H1 (cell line): ENCODE measurements around the gene STX11. TPM values are rescaled to one million over a fixed set of nuclear protein-coding genes. Genes with fewer than 3 reads are reported as not detected.

Experiments used
- CTCF ChIA-PET: fragments of 300-600 bp; sonication (Branson Sonifier 250); formaldehyde crosslinking; loops from one replicate; lab custom pipeline; 2021; ENCODE audit not compliant: partially characterized antibody; lab: Charles Lee
- POLR2A ChIA-PET: fragments of 300-600 bp; sonication (Branson Sonifier 250); formaldehyde crosslinking; loops from one replicate; lab custom pipeline; 2021; ENCODE audit warnings: inconsistent platforms; ENCODE audit not compliant: partially characterized antibody; lab: Charles Lee
- DNase-seq, 2 experiments: peaks; one replicate each; pipeline versions ENCODE4 v3.0.0 to v3.0.0-alpha.2; 2010 to 2022; ENCODE audit warnings: low spot score in 2 of 2, low read depth in 1 of 2, mixed read lengths in 1 of 2
- FAIRE-seq: peaks from 2 replicates; lab custom pipeline; 2011; peaks lifted over from hg19 to GRCh38; lab: Jason Lieb, UNC
- H2AFZ ChIP-seq: 2 replicates; pipeline ENCODE4 v1.8.1; 2012; ENCODE audit warnings: low read length, inconsistent platforms
- H2AK5ac ChIP-seq: 2 replicates; pipeline ENCODE4 v1.6.1; 2013; ENCODE audit warnings: low read depth, low read length
- H2BK120ac ChIP-seq: replicated peaks from 2 replicates; pipeline ENCODE3; 2013; ENCODE audit warnings: low read depth, low read length, inconsistent platforms
- H2BK12ac ChIP-seq: 2 replicates; pipeline ENCODE4 v1.6.1; 2013; ENCODE audit warnings: low read depth, low read length
- H2BK15ac ChIP-seq: 2 replicates; pipeline ENCODE4 v1.6.1; 2013; ENCODE audit warnings: low read length
- H2BK20ac ChIP-seq: 2 replicates; pipeline ENCODE4 v1.6.1; 2013; ENCODE audit warnings: low read length
- H2BK5ac ChIP-seq: 2 replicates; pipeline ENCODE4 v1.6.1; 2013; ENCODE audit warnings: low read depth, low read length
- H3K14ac ChIP-seq: 2 replicates; pipeline ENCODE4 v1.6.1; 2013; ENCODE audit warnings: inconsistent platforms; ENCODE audit not compliant: insufficient read length
- H3K18ac ChIP-seq: 2 replicates; pipeline ENCODE4 v1.6.1; 2013; ENCODE audit warnings: low read length; ENCODE audit errors: extremely low read depth
- H3K23ac ChIP-seq: 2 replicates; pipeline ENCODE4 v1.6.1; 2013; ENCODE audit warnings: inconsistent platforms; ENCODE audit not compliant: insufficient read length
- H3K23me2 ChIP-seq: 2 replicates; pipeline ENCODE4 v1.6.1; 2013; ENCODE audit warnings: low read depth, low read length
- H3K27ac ChIP-seq: 2 replicates; pipeline ENCODE4 v1.6.1; 2011; ENCODE audit warnings: low read depth, low read length, inconsistent platforms
- H3K27me3 ChIP-seq, 4 experiments: replicated peaks in 1 of 4; 1 replicate in 1 of 4; 2 replicates in 3 of 4; pipeline versions ENCODE4 v1.6.1 to v1.8.1; 2011 to 2013; ENCODE audit warnings: low read length in 3 of 4, mild to moderate bottlenecking in 3 of 4, inconsistent platforms in 2 of 4, mixed read lengths in 2 of 4, moderate library complexity in 1 of 4; ENCODE audit not compliant: control insufficient read depth in 3 of 4, insufficient read depth in 3 of 4; ENCODE audit errors: extremely low read depth in 1 of 4
- H3K36me3 ChIP-seq, 4 experiments: 2 replicates each; pipeline versions ENCODE4 v1.6.1 to v1.8.1; 2011 to 2013; ENCODE audit warnings: mild to moderate bottlenecking in 4 of 4, low read length in 3 of 4, moderate library complexity in 2 of 4, control low read depth in 1 of 4, inconsistent platforms in 1 of 4; ENCODE audit not compliant: insufficient read depth in 4 of 4, control insufficient read depth in 2 of 4
- H3K4ac ChIP-seq: replicated peaks from 2 replicates; pipeline ENCODE3; 2013; ENCODE audit warnings: low read length, low read depth, mixed read lengths, inconsistent platforms; ENCODE audit not compliant: insufficient read length
- H3K4me1 ChIP-seq, 4 experiments: replicated peaks in 1 of 4; 1 replicate in 1 of 4; 2 replicates in 3 of 4; pipeline versions ENCODE4 v1.6.1 to v1.8.1; 2011 to 2013; ENCODE audit warnings: low read length in 3 of 4, inconsistent platforms in 2 of 4, mixed read lengths in 1 of 4; ENCODE audit not compliant: insufficient read depth in 4 of 4, control insufficient read depth in 3 of 4
- H3K4me2 ChIP-seq, 2 experiments: 2 replicates each; pipeline versions ENCODE4 v1.6.1 to v1.8.1; 2011 to 2013; ENCODE audit warnings: low read depth in 2 of 2, low read length in 2 of 2, control low read depth in 1 of 2, inconsistent platforms in 1 of 2, mild to moderate bottlenecking in 1 of 2; ENCODE audit not compliant: insufficient read depth in 1 of 2
- H3K4me3 ChIP-seq, 4 experiments: fragments of 200-600, 300-600 bp in 1 of 4; sonication (generic), shearing (Covaris generic), sonication (Bioruptor Twin) in 1 of 4; 2 replicates each; pipeline versions ENCODE4 v1.5.1 to v1.8.1; 2011 to 2016; ENCODE audit warnings: low read length in 4 of 4, low read depth in 3 of 4, control low read depth in 2 of 4, inconsistent platforms in 2 of 4, mild to moderate bottlenecking in 2 of 4, mixed read lengths in 1 of 4, moderate library complexity in 1 of 4; ENCODE audit not compliant: insufficient read depth in 2 of 4; ENCODE audit errors: extremely low read depth in 1 of 4
- H3K56ac ChIP-seq: replicated peaks from 2 replicates; pipeline ENCODE3; 2013; ENCODE audit warnings: low read depth, mild to moderate bottlenecking, mixed read lengths, low read length, inconsistent platforms; ENCODE audit not compliant: insufficient read length
- H3K79me1 ChIP-seq: 2 replicates; pipeline ENCODE4 v1.6.1; 2013; ENCODE audit warnings: low read depth, low read length, control low read depth
- H3K79me2 ChIP-seq, 2 experiments: 2 replicates each; pipeline versions ENCODE4 v1.6.1 to v1.8.1; 2012 to 2013; ENCODE audit warnings: low read length in 2 of 2, mild to moderate bottlenecking in 2 of 2, inconsistent platforms in 1 of 2; ENCODE audit not compliant: insufficient read depth in 2 of 2, control insufficient read depth in 1 of 2
- H3K9ac ChIP-seq, 4 experiments: replicated peaks in 1 of 4; 1 replicate in 1 of 4; 2 replicates in 3 of 4; pipeline versions ENCODE4 v1.6.1 to v1.8.1; 2011 to 2013; ENCODE audit warnings: low read depth in 3 of 4, low read length in 3 of 4, control low read depth in 2 of 4, mild to moderate bottlenecking in 2 of 4, moderate library complexity in 2 of 4, inconsistent platforms in 1 of 4; ENCODE audit errors: extremely low read depth in 1 of 4
- H3K9me3 ChIP-seq, 2 experiments: 2 replicates each; pipeline versions ENCODE4 v1.6.1 to v1.8.1; 2012 to 2013; ENCODE audit warnings: mild to moderate bottlenecking in 2 of 2, moderate library complexity in 2 of 2, control low read depth in 1 of 2, inconsistent platforms in 1 of 2, low read depth in 1 of 2, low read length in 1 of 2, mixed read lengths in 1 of 2; ENCODE audit not compliant: insufficient read depth in 2 of 2
- H4K20me1 ChIP-seq, 2 experiments: replicated peaks in 1 of 2; 2 replicates each; pipeline versions ENCODE3 to v1.8.1; 2011 to 2013; ENCODE audit warnings: inconsistent platforms in 2 of 2, low read length in 2 of 2, mild to moderate bottlenecking in 1 of 2; ENCODE audit not compliant: insufficient read depth in 2 of 2, control insufficient read depth in 1 of 2
- H4K5ac ChIP-seq: 2 replicates; pipeline ENCODE4 v1.6.1; 2013; ENCODE audit warnings: low read length, low read depth, mixed read lengths, inconsistent platforms; ENCODE audit not compliant: insufficient read length
- H4K8ac ChIP-seq: 2 replicates; pipeline ENCODE4 v1.8.0; 2013; ENCODE audit warnings: mild to moderate bottlenecking, moderate library complexity, low read length, inconsistent platforms; ENCODE audit not compliant: insufficient read depth; ENCODE audit errors: extremely low read depth
- H4K91ac ChIP-seq: replicated peaks from 2 replicates; pipeline ENCODE3; 2013; ENCODE audit warnings: low read length, mixed read lengths, inconsistent platforms; ENCODE audit not compliant: insufficient read length
- ASH2L ChIP-seq: fragments of 200-600, 300-600 bp; sonication (generic); IDR thresholded peaks from one replicate; pipeline ENCODE4 v1.7.1; 2017; ENCODE audit warnings: low read length
- BCL11A ChIP-seq, 2 experiments: IDR thresholded peaks; one replicate each; pipeline ENCODE4 v1.6.1; 2011; ENCODE audit warnings: low read depth in 2 of 2, low read length in 2 of 2, mild to moderate bottlenecking in 2 of 2
- CEBPB ChIP-seq: IDR thresholded peaks from 2 replicates; pipeline ENCODE4 v1.6.1; 2012; ENCODE audit warnings: low read depth, low read length
- CREB1 ChIP-seq: IDR thresholded peaks from 2 replicates; pipeline ENCODE4 v1.6.1; 2012; ENCODE audit warnings: inconsistent platforms
- EGR1 ChIP-seq: IDR thresholded peaks from 2 replicates; pipeline ENCODE4 v1.6.1; 2011; ENCODE audit warnings: low read depth, low read length, borderline replicate concordance
- FOSL1 ChIP-seq: IDR thresholded peaks from 2 replicates; pipeline ENCODE4 v1.6.1; 2011; ENCODE audit warnings: mild to moderate bottlenecking, low read depth, low read length, moderate library complexity; ENCODE audit not compliant: insufficient read depth
- KDM5A ChIP-seq: fragments of 200-600 bp; IDR thresholded peaks from 2 replicates; pipeline ENCODE4 v1.7.1; 2012; ENCODE audit warnings: mild to moderate bottlenecking, low read length, inconsistent platforms, mixed read lengths
- MAFK ChIP-seq: IDR thresholded peaks from 2 replicates; pipeline ENCODE4 v1.6.1; 2012; ENCODE audit warnings: low read depth, mild to moderate bottlenecking, improper control_type of control experiment, low read length
- NANOG ChIP-seq: IDR thresholded peaks from 2 replicates; pipeline ENCODE4 v1.6.1; 2011; ENCODE audit warnings: low read length, low read depth, mild to moderate bottlenecking, inconsistent platforms; ENCODE audit not compliant: insufficient read depth, poor library complexity, severe bottlenecking
- PHF8 ChIP-seq: fragments of 200-600 bp; sonication (generic); conservative IDR thresholded peaks from 2 replicates; pipeline ENCODE4 v1.7.1; 2012; ENCODE audit warnings: low read depth, mild to moderate bottlenecking, inconsistent platforms, low read length, moderate library complexity
- POU5F1 ChIP-seq: IDR thresholded peaks from 2 replicates; pipeline ENCODE4 v1.6.1; 2011; ENCODE audit warnings: low read depth, mild to moderate bottlenecking, low read length, moderate library complexity
- RFX5 ChIP-seq: IDR thresholded peaks from 2 replicates; pipeline ENCODE4 v1.6.1; 2011; ENCODE audit warnings: low read depth, low read length, improper control_type of control experiment, borderline replicate concordance
- SIRT6 ChIP-seq: IDR thresholded peaks from one replicate; pipeline ENCODE4 v1.7.1; 2012; ENCODE audit warnings: low read length, inconsistent platforms
- SP4 ChIP-seq: IDR thresholded peaks from 2 replicates; pipeline ENCODE4 v1.6.1; 2012; ENCODE audit warnings: low read length, inconsistent platforms
- WGBS, 2 experiments: shearing (Covaris generic) in 1 of 2; methylation state at CpG; one replicate each; pipeline versions ENCODE4 v1.1.6 to v1.1.7; 2013 to 2015; ENCODE audit warnings: low lambda C conversion rate in 2 of 2, mixed read lengths in 2 of 2, inconsistent platforms in 1 of 2, low coverage in 1 of 2, missing lambda C conversion rate in 1 of 2; ENCODE audit not compliant: insufficient replicate concordance in 2 of 2, insufficient coverage in 1 of 2, insufficient read length in 1 of 2; ENCODE audit errors: extremely low coverage in 1 of 2, missing lambda C conversion rate in 1 of 2; 5-methylcytosine and 5-hydroxymethylcytosine counted together
- polyA plus RNA-seq, 7 experiments: library from polyadenylated mRNA; depleted of rRNA in 3 of 7; stranded (reverse) in 5 of 7; unstranded in 2 of 7; fragments of >200 nt in 5 of 7; fragments of 200-250 nt in 2 of 7; gene quantifications; 1 replicate in 5 of 7; 2 replicates in 1 of 7; 4 replicates in 1 of 7; pipeline versions ENCODE4 v1.2.1 to v1.2.3, GENCODE V29; 2011 to 2013; ENCODE audit warnings: missing spikeins in 2 of 7, mixed read lengths in 2 of 7
- total RNA-seq: library from RNA; stranded (reverse); fragmentation: NEBNext Ultra II Directional; extraction: Animal tissue kit (Norgen Biotek cat#: 25700); gene quantifications from 2 replicates; pipeline ENCODE4 v1.2.1, GENCODE V29; 2021

The STX11 gene
- total and polyA plus RNA-seq, 2 of the 8 experiments (the other 6 are each of a cell fraction or from before 2014, with no cell fraction given) = 0.15 to 0.34 TPM

- H3K4ac ChIP-seq = no peak overlapping the region
- no peak for DNase-seq
- CTCF ChIA-PET = interaction anchor here (0.6 to 3.7 kb wide), 23 partner anchors 8 to 262 kb away, joined by 3 to 33 read pairs (median 4); partner anchors contain the start of gene UTRN
- POLR2A ChIA-PET = interaction anchor here (1.5 kb wide), 1 partner anchor 66 kb away, joined by 4 read pairs; the partner anchor contains the start of gene UTRN
- no peak overlapping the region for H3K23ac ChIP-seq
- H4K91ac ChIP-seq = no peak overlapping the region
- H2BK20ac ChIP-seq = no peak overlapping the region
- no peak overlapping the region for H2BK120ac ChIP-seq
- no peak overlapping the region for H3K4me2 ChIP-seq
- H3K4me1 ChIP-seq = peaks cover 2 to 6% (median 5%) of the 10 kb centered on the region in 4 experiments; a peak in 6 of 7 replicates
- no peaks in the 10 kb centered on the region for H4K20me1 ChIP-seq
- H3K56ac ChIP-seq = no peak overlapping the region
- H2BK5ac ChIP-seq = no peak overlapping the region
- H3K4me3 ChIP-seq = no peak overlapping the region
- no peak overlapping the region for H4K8ac ChIP-seq
- H2BK12ac ChIP-seq = no peak overlapping the region; the same call in 1 of the 2 replicates
- WGBS, 2 experiments = 91% methylated on average over 5 of the region's 5 CpGs; no CpG with 5 or more reads in 1 of the 2 experiments
- no peaks in the 10 kb centered on the region for H3K79me2 ChIP-seq
- no peak overlapping the region for H3K27ac ChIP-seq
- no peak for FAIRE-seq
- H2AFZ ChIP-seq = no peak overlapping the region
- peaks cover 4% of the 10 kb centered on the region for H3K23me2 ChIP-seq
- H2BK15ac ChIP-seq = no peak overlapping the region
- H3K9ac ChIP-seq = no peak overlapping the region
- H3K79me1 ChIP-seq = no peaks in the 10 kb centered on the region
- H4K5ac ChIP-seq = no peak overlapping the region
- H3K14ac ChIP-seq = no peak overlapping the region
- H3K27me3 ChIP-seq = no peaks in the 10 kb centered on the region
- H3K18ac ChIP-seq = no peak overlapping the region
- H3K36me3 ChIP-seq = no peaks in the 10 kb centered on the region
- H2AK5ac ChIP-seq = no peak overlapping the region
- no peaks in the 10 kb centered on the region for H3K9me3 ChIP-seq
- TF ChIP-seq PHF8 (no peak), KDM5A (no peak), FOSL1 (no peak), ASH2L (no peak), BCL11A (IDR thresholded peaks at IDR 0.05; ENCODE audit: low read depth in 2 of 2, low read length in 2 of 2) (no peak), CREB1 (no peak), POU5F1 (no peak), SP4 (no peak), MAFK (no peak), SIRT6 (no peak), NANOG (no peak), RFX5 (no peak), CEBPB (no peak), EGR1 (no peak)
Measured at GRCh38 chr6:144220031-144220790, 69.9 kb downstream of the STX11 start.
